ENCODE measurements around the gene JUN. TPM values are rescaled to one million over a fixed set of nuclear protein-coding genes. Genes with fewer than 3 reads are reported as not detected.
A peak's percentile ranks its signal among the peaks of the same experiment; 100 is the strongest.

JUN gene
- total RNA-seq, 4 donors from 2014 or later = 93.8 to 589 (median 205) TPM

DNA sequence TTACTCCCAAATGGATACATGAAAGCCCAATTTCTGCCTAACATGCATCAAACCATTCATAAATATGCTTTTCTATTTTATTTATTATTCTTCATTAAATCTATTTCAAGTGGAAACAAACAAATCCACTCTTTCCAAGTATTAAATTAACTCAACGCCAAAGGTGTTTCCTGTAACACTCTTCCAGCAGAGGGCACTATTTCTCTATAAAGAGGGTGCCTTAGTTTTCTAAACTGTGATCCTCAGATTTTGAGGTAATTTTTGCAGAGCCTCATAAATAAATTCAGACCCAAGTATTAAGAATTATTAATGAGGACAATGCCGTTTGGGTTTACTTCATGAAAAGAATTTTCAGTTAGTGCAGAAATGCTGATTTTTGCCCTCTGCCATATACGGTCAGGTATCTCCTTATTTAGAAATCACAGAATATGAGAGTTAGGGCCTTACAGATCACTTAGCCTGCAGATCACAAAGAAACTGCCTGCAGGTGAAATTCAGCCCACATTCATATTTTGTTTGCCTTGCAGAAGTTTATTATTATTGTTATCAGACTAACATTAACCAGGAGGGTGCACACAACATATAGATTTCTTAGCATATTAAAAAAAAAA lies 43.9 kb downstream of the JUN start:
- WGBS, 2 donors = 23 to 25% methylated on average over 3 of the region's 3 CpGs
- TF ChIP-seq, protein P1, sequence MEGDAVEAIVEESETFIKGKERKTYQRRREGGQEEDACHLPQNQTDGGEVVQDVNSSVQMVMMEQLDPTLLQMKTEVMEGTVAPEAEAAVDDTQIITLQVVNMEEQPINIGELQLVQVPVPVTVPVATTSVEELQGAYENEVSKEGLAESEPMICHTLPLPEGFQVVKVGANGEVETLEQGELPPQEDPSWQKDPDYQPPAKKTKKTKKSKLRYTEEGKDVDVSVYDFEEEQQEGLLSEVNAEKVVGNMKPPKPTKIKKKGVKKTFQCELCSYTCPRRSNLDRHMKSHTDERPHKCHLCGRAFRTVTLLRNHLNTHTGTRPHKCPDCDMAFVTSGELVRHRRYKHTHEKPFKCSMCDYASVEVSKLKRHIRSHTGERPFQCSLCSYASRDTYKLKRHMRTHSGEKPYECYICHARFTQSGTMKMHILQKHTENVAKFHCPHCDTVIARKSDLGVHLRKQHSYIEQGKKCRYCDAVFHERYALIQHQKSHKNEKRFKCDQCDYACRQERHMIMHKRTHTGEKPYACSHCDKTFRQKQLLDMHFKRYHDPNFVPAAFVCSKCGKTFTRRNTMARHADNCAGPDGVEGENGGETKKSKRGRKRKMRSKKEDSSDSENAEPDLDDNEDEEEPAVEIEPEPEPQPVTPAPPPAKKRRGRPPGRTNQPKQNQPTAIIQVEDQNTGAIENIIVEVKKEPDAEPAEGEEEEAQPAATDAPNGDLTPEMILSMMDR (IDR thresholded peaks at IDR 0.05) = peak in 1 of 3 donors; percentile 39
- TF ChIP-seq POLR2A (IDR thresholded peaks at IDR 0.05) = no peak
- H3K4me3 ChIP-seq (ENCODE audit: low read depth, poor library complexity, severe bottlenecking) = no peak overlapping the region
- intact Hi-C loops (cut with DNase I; ENCODE audit: low total_unique reads) = loop anchor here (10.0 kb wide), 2 partner anchors 965 to 1205 kb away; no protein-coding TSS in a partner anchor
- no peak for DNase-seq (ENCODE audit: low spot score in 2 of 2)

DNA sequence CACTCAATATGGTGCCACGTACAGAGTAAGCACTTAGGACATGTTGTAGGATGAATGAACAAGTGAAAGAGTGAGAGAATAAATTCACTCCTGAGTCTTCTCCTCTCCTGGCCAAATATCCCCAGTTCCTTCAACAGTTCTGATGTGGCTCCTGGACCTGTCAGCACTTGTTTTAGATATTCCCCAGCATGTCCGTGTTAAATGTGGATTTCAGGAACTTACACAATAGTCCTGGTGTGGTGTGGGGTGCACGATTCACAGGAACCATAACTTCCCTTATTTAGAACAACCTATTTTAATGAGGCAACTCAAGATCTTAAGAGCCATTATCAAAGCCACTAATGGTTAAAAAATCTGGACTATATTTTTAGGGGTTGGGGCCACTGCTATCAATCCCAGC lies 45.0 kb downstream of the JUN start:
- intact Hi-C loops (cut with DNase I; ENCODE audit: low total_unique reads) = loop anchor here (10.0 kb wide), 1 partner anchor 1206 kb away; no protein-coding TSS in a partner anchor
- WGBS, 2 donors = 52 to 53% methylated on average over 3 of the region's 3 CpGs
- no peak for DNase-seq (ENCODE audit: low spot score in 2 of 2)
- no peak for TF ChIP-seq POLR2A (IDR thresholded peaks at IDR 0.05)
- TF ChIP-seq, protein P1 (IDR thresholded peaks at IDR 0.05) = no peak
- H3K4me3 ChIP-seq (ENCODE audit: low read depth, poor library complexity, severe bottlenecking) = no peak overlapping the region

DNA sequence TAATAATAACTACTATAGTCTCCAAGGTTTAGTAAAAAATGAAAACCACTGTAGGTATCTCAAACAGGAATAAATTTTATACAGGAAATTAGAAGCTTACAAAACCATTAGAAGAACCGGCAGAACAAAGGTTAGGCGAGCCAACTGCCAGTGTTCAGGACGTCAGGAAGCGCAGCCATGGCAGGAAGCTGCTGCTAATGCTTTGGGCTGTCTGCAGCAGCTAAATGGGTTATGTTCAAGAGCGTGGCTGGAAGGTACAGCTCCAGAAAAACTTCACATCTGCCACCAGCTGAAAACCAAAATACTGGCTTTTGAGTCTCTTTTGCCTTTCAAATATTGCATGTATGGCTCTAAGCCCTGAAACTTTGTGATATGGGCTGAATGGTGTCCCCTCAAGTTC lies 48.3 kb downstream of the JUN start:
- no peak overlapping the region for H3K4me3 ChIP-seq (ENCODE audit: low read depth, poor library complexity, severe bottlenecking)
- intact Hi-C loops (cut with DNase I; ENCODE audit: low total_unique reads) = loop anchor here (10.0 kb wide), 1 partner anchor 1209 kb away; no protein-coding TSS in a partner anchor
- 72 to 80% methylated on average over 5 of the region's 5 CpGs for whole genome bisulfite sequencing, 2 donors
- TF ChIP-seq, protein P1 (IDR thresholded peaks at IDR 0.05) = no peak
- no peak for TF ChIP-seq POLR2A (IDR thresholded peaks at IDR 0.05)
- no peak for DNase-seq (ENCODE audit: low spot score in 2 of 2)

DNA sequence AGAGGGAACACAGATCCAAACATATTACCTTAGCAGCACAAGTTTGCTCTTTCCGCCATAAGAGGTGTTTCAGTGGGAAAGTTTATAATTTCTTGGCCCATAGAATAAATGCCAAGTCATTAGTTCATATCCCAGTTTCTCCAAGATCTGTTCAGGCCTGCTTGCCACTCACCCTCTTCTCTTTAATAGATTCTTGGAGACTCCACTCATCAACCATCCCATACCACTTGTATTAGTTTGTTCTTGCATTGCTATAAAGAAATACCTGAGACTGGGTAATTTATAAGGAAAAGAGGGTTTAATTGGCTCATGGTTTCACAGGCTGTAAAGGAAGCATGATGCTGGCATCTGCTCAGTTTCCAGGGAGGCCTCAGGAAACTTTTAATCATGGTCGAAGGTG lies 49.2 kb downstream of the JUN start:
- 84 to 97% methylated on average over 2 of the region's 2 CpGs for WGBS, 2 donors
- DNase-seq (ENCODE audit: low spot score in 2 of 2) = no peak
- no peak overlapping the region for H3K4me3 ChIP-seq (ENCODE audit: low read depth, poor library complexity, severe bottlenecking)
- intact Hi-C loops (cut with DNase I; ENCODE audit: low total_unique reads) = loop anchor here (10.0 kb wide), 1 partner anchor 1210 kb away; no protein-coding TSS in a partner anchor
- TF ChIP-seq, protein P1 (IDR thresholded peaks at IDR 0.05) = no peak
- no peak for TF ChIP-seq POLR2A (IDR thresholded peaks at IDR 0.05)

DNA sequence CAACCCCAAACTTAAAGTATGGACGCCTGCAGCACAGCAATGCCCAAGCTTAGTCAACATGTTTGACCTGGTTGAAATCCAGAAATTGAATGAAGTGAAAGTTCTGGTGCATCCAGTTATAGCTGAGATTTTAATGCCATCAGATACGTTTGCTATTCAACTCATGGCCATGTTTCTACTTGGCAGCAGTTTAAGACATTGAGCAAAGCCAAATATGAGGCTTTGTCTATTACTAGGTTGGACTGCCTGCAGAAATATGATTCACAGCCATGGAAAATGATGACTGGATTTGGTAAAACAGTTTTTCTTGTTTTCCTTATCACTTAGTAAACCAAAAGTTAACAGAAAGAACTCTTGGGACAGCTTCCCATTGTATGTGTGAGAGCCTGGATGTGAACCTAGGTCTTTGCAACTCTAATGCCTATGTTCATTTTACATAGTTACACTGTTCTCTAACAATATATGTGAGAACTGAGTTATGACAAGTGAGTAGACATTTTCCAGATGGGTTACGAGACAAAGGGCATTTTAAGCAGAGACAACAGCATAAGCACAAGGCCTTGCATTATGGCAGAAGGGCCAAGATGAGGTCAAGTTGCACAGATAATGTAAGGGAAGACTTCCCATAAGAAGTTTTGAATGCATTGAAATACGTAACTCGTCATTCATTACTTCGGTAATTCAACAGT lies 51.6 kb downstream of the JUN start:
- DNase-seq (ENCODE audit: low spot score in 2 of 2) = no peak
- WGBS, 2 donors = 50 to 58% methylated on average over 6 of the region's 6 CpGs
- H3K4me3 ChIP-seq (ENCODE audit: low read depth, poor library complexity, severe bottlenecking) = no peak overlapping the region
- no peak for TF ChIP-seq POLR2A (IDR thresholded peaks at IDR 0.05)
- TF ChIP-seq, protein P1 (IDR thresholded peaks at IDR 0.05) = no peak
- intact Hi-C loops (cut with DNase I; ENCODE audit: low total_unique reads) = loop anchor here (10.0 kb wide), 1 partner anchor 1213 kb away; no protein-coding TSS in a partner anchor

Other genes with a start within 250 kb of the JUN start
- 10 to 100 TPM; 14.3 to 25.2 (median 20.0) TPM for gene OMA1, start 237.3 kb downstream of the JUN start, total RNA-seq
- gene TACSTD2, start 206.8 kb downstream of the JUN start, total RNA-seq = 1,000 to 10,000 TPM in 1 of 4 donors, 100 to 1,000 TPM in 3; 672 to 1,075 (median 946) TPM
- 10 to 100 TPM; 13.0 to 16.5 (median 15.6) TPM for gene MYSM1, start 84.0 kb downstream of the JUN start, total RNA-seq